HepG2 (cell line): ENCODE measurements around the gene HECTD4. TPM values are rescaled to one million over a fixed set of nuclear protein-coding genes. Genes with fewer than 3 reads are reported as not detected.

ENCODE experiments used
- ATF7 ChIP-seq, 2 experiments: fragments of 450-650 bp in 1 of 2; sonication (generic) in 1 of 2; formaldehyde crosslinking in 1 of 2; IDR thresholded peaks; 2 replicates each; pipeline versions ENCODE4 v1.4.0 to v1.6.1; 2016 to 2020; ENCODE audit warnings: antibody characterized with exemption in 1 of 2, mild to moderate bottlenecking in 1 of 2, missing genetic modification reagents in 1 of 2
- BRD4 ChIP-seq: sonication (generic); formaldehyde crosslinking; IDR thresholded peaks from 2 replicates; pipeline ENCODE4 v1.4.0; 2020; ENCODE audit warnings: missing genetic modification reagents
- EEA1 ChIP-seq: sonication (generic); formaldehyde crosslinking; IDR thresholded peaks from 2 replicates; pipeline ENCODE4 v1.5.1; 2020; ENCODE audit warnings: mild to moderate bottlenecking, missing genetic modification reagents, borderline replicate concordance
- ELF1 ChIP-seq: sonication (generic); formaldehyde crosslinking; IDR thresholded peaks from 2 replicates; pipeline ENCODE4 v1.4.0; 2020; ENCODE audit warnings: missing genetic modification reagents
- KLF12 ChIP-seq: sonication (generic); formaldehyde crosslinking; IDR thresholded peaks from 2 replicates; pipeline ENCODE4 v1.4.0; 2020; ENCODE audit warnings: missing genetic modification reagents, borderline replicate concordance
- KLF15 ChIP-seq: sonication (generic); formaldehyde crosslinking; IDR thresholded peaks from 2 replicates; pipeline ENCODE4 v1.8.1; 2023; ENCODE audit warnings: borderline replicate concordance, mild to moderate bottlenecking, inconsistent platforms, missing genetic modification reagents, mixed read lengths
- KMT2A ChIP-seq: sonication (generic); formaldehyde crosslinking; IDR thresholded peaks from 2 replicates; pipeline ENCODE4 v1.4.0; 2020; ENCODE audit warnings: missing genetic modification reagents
- KMT2B ChIP-seq: IDR thresholded peaks from 2 replicates; pipeline ENCODE4 v1.6.1; 2016; ENCODE audit warnings: missing genetic modification reagents, missing compliant biosample characterization
- MBNL3 ChIP-seq: fragments of 250-450 bp; sonication (Bioruptor Pico); conservative IDR thresholded peaks from 2 replicates; pipeline ENCODE4 v1.8.0; 2022; ENCODE audit warnings: mild to moderate bottlenecking, inconsistent platforms
- SSRP1 ChIP-seq: IDR thresholded peaks from 2 replicates; pipeline ENCODE4 v1.6.1; 2016; ENCODE audit warnings: control low read depth
- YEATS4 ChIP-seq: sonication (generic); formaldehyde crosslinking; IDR thresholded peaks from 2 replicates; pipeline ENCODE4 v1.4.0; 2020; ENCODE audit warnings: missing genetic modification reagents, borderline replicate concordance
- ZNF331 ChIP-seq: sonication (generic); formaldehyde crosslinking; IDR thresholded peaks from 2 replicates; pipeline ENCODE4 v1.4.0; 2020; ENCODE audit warnings: missing genetic modification reagents
- ZNF720 ChIP-seq: sonication (generic); formaldehyde crosslinking; IDR thresholded peaks from 2 replicates; pipeline ENCODE4 v1.4.0; 2020; ENCODE audit warnings: missing genetic modification reagents
- polyA plus RNA-seq, 8 experiments: library from polyadenylated mRNA; depleted of rRNA in 3 of 8; stranded (reverse) in 7 of 8; unstranded in 1 of 8; fragments of >200 nt; fragmentation: Illumina TruSeq in 4 of 8; extraction: Trizol in 4 of 8; gene quantifications; 2 replicates each; pipeline versions ENCODE4 v1.2.1 to v1.2.3, GENCODE V29; 2011 to 2016; ENCODE audit warnings: low read depth in 4 of 8, missing spikeins in 1 of 8, mixed read lengths in 1 of 8; ENCODE audit not compliant: insufficient read depth in 1 of 8
- total RNA-seq, 5 experiments: library from RNA; depleted of rRNA; stranded (reverse); fragments of >200 nt; fragmentation: Illumina TruSeq; extraction: Trizol; gene quantifications; 2 replicates each; pipeline ENCODE4 v1.2.3, GENCODE V29; 2016; ENCODE audit warnings: low read depth in 1 of 5
- TF ChIP-seq, protein P1 (sequence below): sonication (generic); formaldehyde crosslinking; IDR thresholded peaks from 2 replicates; pipeline ENCODE4 v1.5.0; 2020; ENCODE audit warnings: missing genetic modification reagents
- TF ChIP-seq, protein P2 (sequence below): sonication (generic); formaldehyde crosslinking; IDR thresholded peaks from 2 replicates; pipeline ENCODE4 v1.4.0; 2020; ENCODE audit warnings: missing genetic modification reagents
- TF ChIP-seq, protein P3 (sequence below): sonication (generic); formaldehyde crosslinking; IDR thresholded peaks from 2 replicates; pipeline ENCODE4 v1.4.0; 2020; ENCODE audit warnings: missing genetic modification reagents
- TF ChIP-seq, protein P4 (sequence below): sonication (generic); IDR thresholded peaks from 2 replicates; pipeline ENCODE4 v1.6.1; 2016; ENCODE audit warnings: low read depth, borderline replicate concordance
- TF ChIP-seq, protein P5 (sequence below): sonication (generic); formaldehyde crosslinking; IDR thresholded peaks from 2 replicates; pipeline ENCODE4 v1.5.1; 2020; ENCODE audit warnings: mild to moderate bottlenecking, moderate library complexity, missing genetic modification reagents

Gene HECTD4
- total and polyA plus RNA-seq, 2 of the 13 experiments (the other 11 are each of a cell fraction or from before 2014, with no cell fraction given) = 9.0 to 11.4 TPM

DNA sequence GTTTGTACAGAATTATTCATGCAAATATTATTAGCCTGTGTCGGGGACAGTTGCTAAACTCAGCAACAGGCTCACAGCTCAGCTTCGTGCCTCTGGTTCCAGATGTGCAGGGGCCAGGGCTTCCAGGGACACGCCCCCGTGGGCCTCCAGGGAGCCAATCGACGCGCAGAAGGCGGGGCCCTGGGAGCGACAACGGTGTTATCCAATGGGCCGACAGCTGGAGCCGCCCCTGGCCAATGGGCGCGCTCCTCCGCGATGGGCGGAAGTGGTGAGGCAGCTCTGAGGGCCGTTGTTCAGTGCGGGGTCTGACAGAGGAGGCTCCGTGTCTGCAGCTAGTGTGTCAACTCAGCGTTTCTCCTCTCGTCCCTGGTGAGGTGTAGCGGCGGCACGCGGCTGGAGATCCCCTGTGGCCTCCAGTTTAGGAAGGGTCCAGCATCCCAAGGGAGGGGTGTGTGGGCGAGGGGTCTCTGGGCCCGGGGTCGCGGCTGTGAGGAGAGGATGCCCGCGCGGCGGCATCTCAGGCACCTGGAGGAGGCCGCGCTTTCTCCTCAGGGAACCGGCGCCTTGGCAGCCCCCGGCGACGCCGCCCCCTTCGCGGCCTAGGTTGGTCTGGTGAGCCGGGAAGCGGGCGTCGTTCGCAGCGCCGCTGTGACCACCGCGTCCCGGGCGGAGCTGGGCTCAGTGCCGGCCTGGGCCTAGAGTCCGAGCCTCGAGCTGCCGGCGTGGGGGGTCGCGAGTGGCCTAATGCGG lies 256.8 kb downstream of the HECTD4 start, which contains the start of gene TRAFD1 (continued):
- no peak for TF ChIP-seq KLF12 (CRISPR knock-in tag)
- no peak for TF ChIP-seq ZNF331 (CRISPR knock-in tag)
- 0 out of 2 replicates have a peak, but pooled peaks have one; percentile 16 for TF ChIP-seq KLF15
- TF ChIP-seq, protein P1, sequence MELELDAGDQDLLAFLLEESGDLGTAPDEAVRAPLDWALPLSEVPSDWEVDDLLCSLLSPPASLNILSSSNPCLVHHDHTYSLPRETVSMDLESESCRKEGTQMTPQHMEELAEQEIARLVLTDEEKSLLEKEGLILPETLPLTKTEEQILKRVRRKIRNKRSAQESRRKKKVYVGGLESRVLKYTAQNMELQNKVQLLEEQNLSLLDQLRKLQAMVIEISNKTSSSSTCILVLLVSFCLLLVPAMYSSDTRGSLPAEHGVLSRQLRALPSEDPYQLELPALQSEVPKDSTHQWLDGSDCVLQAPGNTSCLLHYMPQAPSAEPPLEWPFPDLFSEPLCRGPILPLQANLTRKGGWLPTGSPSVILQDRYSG (CRISPR knock-in tag) = no peak
- TF ChIP-seq ELF1 = peak; percentile 95
- peak; percentile 58; the same call in 1 of the 2 replicates for TF ChIP-seq YEATS4 (CRISPR knock-in tag)
- TF ChIP-seq SSRP1 = no peak
- TF ChIP-seq, protein P2, sequence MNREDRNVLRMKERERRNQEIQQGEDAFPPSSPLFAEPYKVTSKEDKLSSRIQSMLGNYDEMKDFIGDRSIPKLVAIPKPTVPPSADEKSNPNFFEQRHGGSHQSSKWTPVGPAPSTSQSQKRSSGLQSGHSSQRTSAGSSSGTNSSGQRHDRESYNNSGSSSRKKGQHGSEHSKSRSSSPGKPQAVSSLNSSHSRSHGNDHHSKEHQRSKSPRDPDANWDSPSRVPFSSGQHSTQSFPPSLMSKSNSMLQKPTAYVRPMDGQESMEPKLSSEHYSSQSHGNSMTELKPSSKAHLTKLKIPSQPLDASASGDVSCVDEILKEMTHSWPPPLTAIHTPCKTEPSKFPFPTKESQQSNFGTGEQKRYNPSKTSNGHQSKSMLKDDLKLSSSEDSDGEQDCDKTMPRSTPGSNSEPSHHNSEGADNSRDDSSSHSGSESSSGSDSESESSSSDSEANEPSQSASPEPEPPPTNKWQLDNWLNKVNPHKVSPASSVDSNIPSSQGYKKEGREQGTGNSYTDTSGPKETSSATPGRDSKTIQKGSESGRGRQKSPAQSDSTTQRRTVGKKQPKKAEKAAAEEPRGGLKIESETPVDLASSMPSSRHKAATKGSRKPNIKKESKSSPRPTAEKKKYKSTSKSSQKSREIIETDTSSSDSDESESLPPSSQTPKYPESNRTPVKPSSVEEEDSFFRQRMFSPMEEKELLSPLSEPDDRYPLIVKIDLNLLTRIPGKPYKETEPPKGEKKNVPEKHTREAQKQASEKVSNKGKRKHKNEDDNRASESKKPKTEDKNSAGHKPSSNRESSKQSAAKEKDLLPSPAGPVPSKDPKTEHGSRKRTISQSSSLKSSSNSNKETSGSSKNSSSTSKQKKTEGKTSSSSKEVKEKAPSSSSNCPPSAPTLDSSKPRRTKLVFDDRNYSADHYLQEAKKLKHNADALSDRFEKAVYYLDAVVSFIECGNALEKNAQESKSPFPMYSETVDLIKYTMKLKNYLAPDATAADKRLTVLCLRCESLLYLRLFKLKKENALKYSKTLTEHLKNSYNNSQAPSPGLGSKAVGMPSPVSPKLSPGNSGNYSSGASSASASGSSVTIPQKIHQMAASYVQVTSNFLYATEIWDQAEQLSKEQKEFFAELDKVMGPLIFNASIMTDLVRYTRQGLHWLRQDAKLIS (CRISPR knock-in tag) = no peak
- TF ChIP-seq EEA1 (CRISPR knock-in tag) = no peak
- TF ChIP-seq, protein P3, sequence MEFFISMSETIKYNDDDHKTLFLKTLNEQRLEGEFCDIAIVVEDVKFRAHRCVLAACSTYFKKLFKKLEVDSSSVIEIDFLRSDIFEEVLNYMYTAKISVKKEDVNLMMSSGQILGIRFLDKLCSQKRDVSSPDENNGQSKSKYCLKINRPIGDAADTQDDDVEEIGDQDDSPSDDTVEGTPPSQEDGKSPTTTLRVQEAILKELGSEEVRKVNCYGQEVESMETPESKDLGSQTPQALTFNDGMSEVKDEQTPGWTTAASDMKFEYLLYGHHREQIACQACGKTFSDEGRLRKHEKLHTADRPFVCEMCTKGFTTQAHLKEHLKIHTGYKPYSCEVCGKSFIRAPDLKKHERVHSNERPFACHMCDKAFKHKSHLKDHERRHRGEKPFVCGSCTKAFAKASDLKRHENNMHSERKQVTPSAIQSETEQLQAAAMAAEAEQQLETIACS (CRISPR knock-in tag) = no peak
- TF ChIP-seq KMT2B = peak; percentile 53; the same call in 1 of the 2 replicates
- TF ChIP-seq, protein P4, sequence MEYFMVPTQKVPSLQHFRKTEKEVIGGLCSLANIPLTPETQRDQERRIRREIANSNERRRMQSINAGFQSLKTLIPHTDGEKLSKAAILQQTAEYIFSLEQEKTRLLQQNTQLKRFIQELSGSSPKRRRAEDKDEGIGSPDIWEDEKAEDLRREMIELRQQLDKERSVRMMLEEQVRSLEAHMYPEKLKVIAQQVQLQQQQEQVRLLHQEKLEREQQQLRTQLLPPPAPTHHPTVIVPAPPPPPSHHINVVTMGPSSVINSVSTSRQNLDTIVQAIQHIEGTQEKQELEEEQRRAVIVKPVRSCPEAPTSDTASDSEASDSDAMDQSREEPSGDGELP = peak; percentile 62; the same call in 1 of the 2 replicates
- no peak for TF ChIP-seq ZNF720 (CRISPR knock-in tag)
- TF ChIP-seq, protein P5, sequence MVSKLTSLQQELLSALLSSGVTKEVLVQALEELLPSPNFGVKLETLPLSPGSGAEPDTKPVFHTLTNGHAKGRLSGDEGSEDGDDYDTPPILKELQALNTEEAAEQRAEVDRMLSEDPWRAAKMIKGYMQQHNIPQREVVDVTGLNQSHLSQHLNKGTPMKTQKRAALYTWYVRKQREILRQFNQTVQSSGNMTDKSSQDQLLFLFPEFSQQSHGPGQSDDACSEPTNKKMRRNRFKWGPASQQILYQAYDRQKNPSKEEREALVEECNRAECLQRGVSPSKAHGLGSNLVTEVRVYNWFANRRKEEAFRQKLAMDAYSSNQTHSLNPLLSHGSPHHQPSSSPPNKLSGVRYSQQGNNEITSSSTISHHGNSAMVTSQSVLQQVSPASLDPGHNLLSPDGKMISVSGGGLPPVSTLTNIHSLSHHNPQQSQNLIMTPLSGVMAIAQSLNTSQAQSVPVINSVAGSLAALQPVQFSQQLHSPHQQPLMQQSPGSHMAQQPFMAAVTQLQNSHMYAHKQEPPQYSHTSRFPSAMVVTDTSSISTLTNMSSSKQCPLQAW (CRISPR knock-in tag) = peak; percentile 66; the same call in 1 of the 2 replicates
- no peak for TF ChIP-seq ATF7 (IDR thresholded peaks at IDR 0.05)
- no peak for TF ChIP-seq ATF7 (CRISPR knock-in tag; IDR thresholded peaks at IDR 0.05)
- no peak for TF ChIP-seq MBNL3 (CRISPR knock-in tag)
- peak; percentile 46 for TF ChIP-seq BRD4 (CRISPR knock-in tag)
- peak; percentile 89 for TF ChIP-seq KMT2A (CRISPR knock-in tag)
